Loucy (cell line): ENCODE results near the gene LAMB4.

ENCODE experiments used
- EZH2phosphoT487 ChIP-seq: fragments of 200-600 bp; IDR thresholded peaks from 2 replicates; pipeline ENCODE4 v1.6.1; 2018; ENCODE audit warnings: antibody characterized with exemption, mild to moderate bottlenecking, moderate library complexity, borderline replicate concordance
- TF ChIP-seq, protein P1 (sequence below): fragments of 200-600 bp; sonication (generic); conservative IDR thresholded peaks from 2 replicates; pipeline ENCODE4 v1.5.1; 2014; ENCODE audit warnings: mild to moderate bottlenecking, antibody characterized with exemption, low read length

DNA sequence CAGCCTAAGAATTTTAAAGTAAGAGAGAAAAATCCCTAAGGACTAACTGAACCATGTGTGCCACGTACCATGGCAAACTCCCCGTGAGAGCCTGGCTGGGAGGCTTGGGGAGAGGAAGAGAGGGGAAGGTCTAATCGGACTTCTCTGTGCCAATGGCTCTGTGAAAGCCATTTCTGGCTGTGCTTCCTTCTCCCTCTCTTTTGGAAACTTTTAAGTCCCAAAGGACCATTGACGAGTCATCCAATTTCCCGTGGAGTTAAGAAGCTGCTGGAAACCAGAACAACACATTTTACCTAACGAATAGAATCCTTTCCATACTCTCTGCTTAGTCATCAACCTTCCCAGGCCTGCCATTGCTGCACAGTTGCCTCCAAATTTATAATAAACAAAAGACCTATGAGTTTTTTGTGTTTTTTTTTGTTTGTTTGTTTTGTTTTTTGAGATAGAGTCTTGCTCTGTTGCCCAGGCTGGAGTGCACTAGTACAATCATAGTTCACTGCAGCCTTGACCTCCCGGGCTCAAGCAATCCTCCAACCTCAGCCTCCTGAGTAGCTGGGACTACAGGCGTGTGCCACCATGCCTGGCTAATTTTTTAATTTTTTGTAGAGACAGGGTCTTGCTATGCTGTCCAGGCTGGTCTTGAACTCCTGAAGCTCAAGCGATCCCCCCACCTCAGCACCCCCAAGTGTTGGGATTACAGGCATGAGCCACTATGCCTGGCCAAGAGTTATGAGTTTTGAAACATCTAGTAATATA lies 140.4 kb downstream of the LAMB4 start:
- TF ChIP-seq, protein P1, sequence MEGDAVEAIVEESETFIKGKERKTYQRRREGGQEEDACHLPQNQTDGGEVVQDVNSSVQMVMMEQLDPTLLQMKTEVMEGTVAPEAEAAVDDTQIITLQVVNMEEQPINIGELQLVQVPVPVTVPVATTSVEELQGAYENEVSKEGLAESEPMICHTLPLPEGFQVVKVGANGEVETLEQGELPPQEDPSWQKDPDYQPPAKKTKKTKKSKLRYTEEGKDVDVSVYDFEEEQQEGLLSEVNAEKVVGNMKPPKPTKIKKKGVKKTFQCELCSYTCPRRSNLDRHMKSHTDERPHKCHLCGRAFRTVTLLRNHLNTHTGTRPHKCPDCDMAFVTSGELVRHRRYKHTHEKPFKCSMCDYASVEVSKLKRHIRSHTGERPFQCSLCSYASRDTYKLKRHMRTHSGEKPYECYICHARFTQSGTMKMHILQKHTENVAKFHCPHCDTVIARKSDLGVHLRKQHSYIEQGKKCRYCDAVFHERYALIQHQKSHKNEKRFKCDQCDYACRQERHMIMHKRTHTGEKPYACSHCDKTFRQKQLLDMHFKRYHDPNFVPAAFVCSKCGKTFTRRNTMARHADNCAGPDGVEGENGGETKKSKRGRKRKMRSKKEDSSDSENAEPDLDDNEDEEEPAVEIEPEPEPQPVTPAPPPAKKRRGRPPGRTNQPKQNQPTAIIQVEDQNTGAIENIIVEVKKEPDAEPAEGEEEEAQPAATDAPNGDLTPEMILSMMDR, result no peak
- no peak for TF ChIP-seq EZH2phosphoT487
